HL-60 (cell line): Measurements from ENCODE around the gene FBXO21.

Source experiments
- DNase-seq, 2 experiments: peaks; one replicate each; pipeline ENCODE4 v3.0.0-alpha.2; 2010 to 2020; ENCODE audit warnings: low read depth in 1 of 2, low spot score in 1 of 2
- H3K27ac ChIP-seq: fragments of 250-450 bp; sonication (Bioruptor Pico); replicated peaks from 2 replicates; pipeline ENCODE4 v1.5.1; 2020; ENCODE audit warnings: mild to moderate bottlenecking, moderate library complexity
- H3K27me3 ChIP-seq: fragments of 250-450 bp; sonication (Bioruptor Pico); 2 replicates; pipeline ENCODE4 v1.5.1; 2021; ENCODE audit warnings: mild to moderate bottlenecking, moderate library complexity; ENCODE audit not compliant: insufficient read depth, poor library complexity, severe bottlenecking
- H3K4me3 ChIP-seq: replicated peaks from 2 replicates; pipeline ENCODE4 v1.5.1; 2011; ENCODE audit warnings: mild to moderate bottlenecking, control low read depth, low read length; ENCODE audit not compliant: insufficient read depth
- GABPA ChIP-seq: IDR thresholded peaks from 2 replicates; pipeline ENCODE4 v1.6.1; 2012; ENCODE audit warnings: low read depth
- POLR2AphosphoS5 ChIP-seq: IDR thresholded peaks from 2 replicates; pipeline ENCODE4 v1.6.1; 2012; ENCODE audit warnings: low read depth
- SPI1 ChIP-seq: IDR thresholded peaks from 2 replicates; pipeline ENCODE4 v1.6.1; 2012; ENCODE audit warnings: low read depth, mild to moderate bottlenecking, borderline replicate concordance
- TF ChIP-seq, protein P1 (sequence below): IDR thresholded peaks from 2 replicates; pipeline ENCODE4 v1.6.1; 2012; ENCODE audit warnings: low read depth; ENCODE audit not compliant: insufficient replicate concordance
- TF ChIP-seq, protein P2 (sequence below): IDR thresholded peaks from one replicate; pipeline ENCODE4 v1.5.1; 2011; ENCODE audit warnings: low read length, control low read depth, inconsistent platforms; ENCODE audit not compliant: insufficient read depth

FBXO21 gene

DNA sequence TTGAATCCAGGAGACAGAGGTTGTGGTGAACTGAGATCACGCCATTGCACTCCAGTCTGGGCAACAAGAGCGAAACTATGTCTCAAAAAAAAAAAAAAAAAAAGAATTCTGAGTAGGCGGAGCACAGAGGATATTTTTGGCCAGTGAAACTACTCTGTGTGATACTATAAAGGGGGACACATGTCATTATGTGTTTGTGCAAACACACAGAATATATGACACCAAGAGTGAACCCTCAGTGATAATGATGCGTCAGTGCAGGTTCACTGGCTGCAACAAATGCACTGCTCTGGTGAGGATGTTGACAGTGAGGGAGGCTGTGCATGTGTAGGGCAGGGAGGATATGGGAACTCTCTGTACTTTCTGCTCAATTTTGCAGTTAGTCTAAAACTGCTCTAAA is 24.2 kb downstream of the FBXO21 start:
- no peak for TF ChIP-seq POLR2AphosphoS5
- no peak for TF ChIP-seq SPI1
- TF ChIP-seq GABPA = no peak
- TF ChIP-seq, protein P1, sequence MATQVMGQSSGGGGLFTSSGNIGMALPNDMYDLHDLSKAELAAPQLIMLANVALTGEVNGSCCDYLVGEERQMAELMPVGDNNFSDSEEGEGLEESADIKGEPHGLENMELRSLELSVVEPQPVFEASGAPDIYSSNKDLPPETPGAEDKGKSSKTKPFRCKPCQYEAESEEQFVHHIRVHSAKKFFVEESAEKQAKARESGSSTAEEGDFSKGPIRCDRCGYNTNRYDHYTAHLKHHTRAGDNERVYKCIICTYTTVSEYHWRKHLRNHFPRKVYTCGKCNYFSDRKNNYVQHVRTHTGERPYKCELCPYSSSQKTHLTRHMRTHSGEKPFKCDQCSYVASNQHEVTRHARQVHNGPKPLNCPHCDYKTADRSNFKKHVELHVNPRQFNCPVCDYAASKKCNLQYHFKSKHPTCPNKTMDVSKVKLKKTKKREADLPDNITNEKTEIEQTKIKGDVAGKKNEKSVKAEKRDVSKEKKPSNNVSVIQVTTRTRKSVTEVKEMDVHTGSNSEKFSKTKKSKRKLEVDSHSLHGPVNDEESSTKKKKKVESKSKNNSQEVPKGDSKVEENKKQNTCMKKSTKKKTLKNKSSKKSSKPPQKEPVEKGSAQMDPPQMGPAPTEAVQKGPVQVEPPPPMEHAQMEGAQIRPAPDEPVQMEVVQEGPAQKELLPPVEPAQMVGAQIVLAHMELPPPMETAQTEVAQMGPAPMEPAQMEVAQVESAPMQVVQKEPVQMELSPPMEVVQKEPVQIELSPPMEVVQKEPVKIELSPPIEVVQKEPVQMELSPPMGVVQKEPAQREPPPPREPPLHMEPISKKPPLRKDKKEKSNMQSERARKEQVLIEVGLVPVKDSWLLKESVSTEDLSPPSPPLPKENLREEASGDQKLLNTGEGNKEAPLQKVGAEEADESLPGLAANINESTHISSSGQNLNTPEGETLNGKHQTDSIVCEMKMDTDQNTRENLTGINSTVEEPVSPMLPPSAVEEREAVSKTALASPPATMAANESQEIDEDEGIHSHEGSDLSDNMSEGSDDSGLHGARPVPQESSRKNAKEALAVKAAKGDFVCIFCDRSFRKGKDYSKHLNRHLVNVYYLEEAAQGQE = no peak
- TF ChIP-seq, protein P2, sequence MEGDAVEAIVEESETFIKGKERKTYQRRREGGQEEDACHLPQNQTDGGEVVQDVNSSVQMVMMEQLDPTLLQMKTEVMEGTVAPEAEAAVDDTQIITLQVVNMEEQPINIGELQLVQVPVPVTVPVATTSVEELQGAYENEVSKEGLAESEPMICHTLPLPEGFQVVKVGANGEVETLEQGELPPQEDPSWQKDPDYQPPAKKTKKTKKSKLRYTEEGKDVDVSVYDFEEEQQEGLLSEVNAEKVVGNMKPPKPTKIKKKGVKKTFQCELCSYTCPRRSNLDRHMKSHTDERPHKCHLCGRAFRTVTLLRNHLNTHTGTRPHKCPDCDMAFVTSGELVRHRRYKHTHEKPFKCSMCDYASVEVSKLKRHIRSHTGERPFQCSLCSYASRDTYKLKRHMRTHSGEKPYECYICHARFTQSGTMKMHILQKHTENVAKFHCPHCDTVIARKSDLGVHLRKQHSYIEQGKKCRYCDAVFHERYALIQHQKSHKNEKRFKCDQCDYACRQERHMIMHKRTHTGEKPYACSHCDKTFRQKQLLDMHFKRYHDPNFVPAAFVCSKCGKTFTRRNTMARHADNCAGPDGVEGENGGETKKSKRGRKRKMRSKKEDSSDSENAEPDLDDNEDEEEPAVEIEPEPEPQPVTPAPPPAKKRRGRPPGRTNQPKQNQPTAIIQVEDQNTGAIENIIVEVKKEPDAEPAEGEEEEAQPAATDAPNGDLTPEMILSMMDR = no peak
- H3K4me3 ChIP-seq = no peak overlapping the region
- no peaks in the 10 kb centered on the region for H3K27me3 ChIP-seq
- DNase-seq = no peak
- no peak overlapping the region for H3K27ac ChIP-seq

DNA sequence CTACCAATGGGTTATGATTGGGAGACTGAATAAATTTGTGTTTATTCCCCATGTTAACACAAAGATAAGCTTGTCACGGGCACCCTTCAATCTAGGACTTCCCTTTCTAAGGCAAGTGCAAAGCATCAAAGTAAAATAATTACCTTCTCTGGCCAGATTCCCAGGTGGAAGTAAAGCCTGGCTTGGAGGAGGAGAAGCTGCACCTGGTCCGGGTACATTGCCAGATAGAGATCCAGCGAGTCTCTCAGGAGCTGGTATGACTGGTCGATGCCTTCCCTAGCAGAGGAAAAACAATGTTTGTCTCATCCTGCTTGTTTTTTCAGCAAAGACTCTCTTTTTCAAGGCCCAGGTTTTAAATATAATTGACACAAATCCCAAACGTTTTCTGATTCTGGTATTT is 24.9 kb downstream of the FBXO21 start:
- no peak for DNase-seq
- Histone ChIP-seq H3K27me3 (no peaks in the 10 kb centered on the region), H3K4me3 (no peak overlapping the region), H3K27ac (no peak overlapping the region)
- TF ChIP-seq SPI1 = no peak
- TF ChIP-seq, protein P1 = no peak
- TF ChIP-seq, protein P2 = no peak
- TF ChIP-seq POLR2AphosphoS5 = no peak
- no peak for TF ChIP-seq GABPA

DNA sequence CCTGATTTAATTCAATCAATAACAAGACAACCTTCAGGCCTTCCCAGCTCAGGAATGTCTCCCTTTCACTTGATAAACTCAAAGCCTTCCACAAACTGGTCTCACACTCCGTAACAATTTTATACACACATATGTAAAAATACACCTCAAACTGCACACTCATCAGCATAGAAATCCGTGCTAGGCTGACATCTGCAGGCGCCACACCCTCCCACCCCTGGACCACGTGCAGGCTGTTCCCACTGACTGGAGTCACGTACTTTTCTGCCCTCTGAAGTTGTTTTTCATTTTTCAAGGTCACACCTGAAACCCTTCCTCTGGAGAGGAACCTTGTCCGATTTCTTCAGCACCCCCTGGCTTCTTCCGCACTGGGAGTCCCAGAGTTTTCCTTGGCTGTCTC is 27.6 kb downstream of the FBXO21 start:
- H3K4me3 ChIP-seq = no peak overlapping the region
- no peaks in the 10 kb centered on the region for H3K27me3 ChIP-seq
- no peak for DNase-seq

More for the DNA sequence above, 27.6 kb downstream of the FBXO21 start:
- H3K27ac ChIP-seq = no peak overlapping the region
- no peak for TF ChIP-seq POLR2AphosphoS5
- TF ChIP-seq, protein P1 = no peak
- TF ChIP-seq SPI1 = no peak
- TF ChIP-seq, protein P2 = no peak
- no peak for TF ChIP-seq GABPA
